ENCODE measurements around the gene ANAPC4. TPM values are rescaled to one million over a fixed set of nuclear protein-coding genes. Genes with fewer than 3 reads are reported as not detected.
A peak's percentile ranks its signal among the peaks of the same experiment; 100 is the strongest.
"Not testable (repeated sequence)": the region's sequence is repeated elsewhere in the genome, so short reads cannot be mapped to it uniquely, and the experiment has no call there.

The ANAPC4 gene
- total RNA-seq, 6 experiments from 2014 or later = 15.0 to 20.6 (median 17.2) TPM

GRCh38 chr4:25367877-25368276 lies 9.2 kb upstream of the ANAPC4 start:
- DNase-seq = no peak
- Mint-ChIP-seq H3K27me3 (ENCODE audit: insufficient read depth) (no peaks in the 10 kb centered on the region), H3K4me3 (no peak overlapping the region), H3K9me3 (no peaks in the 10 kb centered on the region), H3K36me3 (ENCODE audit: low read depth) (no peaks in the 10 kb centered on the region), H3K4me1 (ENCODE audit: low read depth) (no peaks in the 10 kb centered on the region), H3K27ac (no peak overlapping the region)
- TF ChIP-seq, protein P1, sequence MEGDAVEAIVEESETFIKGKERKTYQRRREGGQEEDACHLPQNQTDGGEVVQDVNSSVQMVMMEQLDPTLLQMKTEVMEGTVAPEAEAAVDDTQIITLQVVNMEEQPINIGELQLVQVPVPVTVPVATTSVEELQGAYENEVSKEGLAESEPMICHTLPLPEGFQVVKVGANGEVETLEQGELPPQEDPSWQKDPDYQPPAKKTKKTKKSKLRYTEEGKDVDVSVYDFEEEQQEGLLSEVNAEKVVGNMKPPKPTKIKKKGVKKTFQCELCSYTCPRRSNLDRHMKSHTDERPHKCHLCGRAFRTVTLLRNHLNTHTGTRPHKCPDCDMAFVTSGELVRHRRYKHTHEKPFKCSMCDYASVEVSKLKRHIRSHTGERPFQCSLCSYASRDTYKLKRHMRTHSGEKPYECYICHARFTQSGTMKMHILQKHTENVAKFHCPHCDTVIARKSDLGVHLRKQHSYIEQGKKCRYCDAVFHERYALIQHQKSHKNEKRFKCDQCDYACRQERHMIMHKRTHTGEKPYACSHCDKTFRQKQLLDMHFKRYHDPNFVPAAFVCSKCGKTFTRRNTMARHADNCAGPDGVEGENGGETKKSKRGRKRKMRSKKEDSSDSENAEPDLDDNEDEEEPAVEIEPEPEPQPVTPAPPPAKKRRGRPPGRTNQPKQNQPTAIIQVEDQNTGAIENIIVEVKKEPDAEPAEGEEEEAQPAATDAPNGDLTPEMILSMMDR (IDR thresholded peaks at IDR 0.05) = no peak

DNA sequence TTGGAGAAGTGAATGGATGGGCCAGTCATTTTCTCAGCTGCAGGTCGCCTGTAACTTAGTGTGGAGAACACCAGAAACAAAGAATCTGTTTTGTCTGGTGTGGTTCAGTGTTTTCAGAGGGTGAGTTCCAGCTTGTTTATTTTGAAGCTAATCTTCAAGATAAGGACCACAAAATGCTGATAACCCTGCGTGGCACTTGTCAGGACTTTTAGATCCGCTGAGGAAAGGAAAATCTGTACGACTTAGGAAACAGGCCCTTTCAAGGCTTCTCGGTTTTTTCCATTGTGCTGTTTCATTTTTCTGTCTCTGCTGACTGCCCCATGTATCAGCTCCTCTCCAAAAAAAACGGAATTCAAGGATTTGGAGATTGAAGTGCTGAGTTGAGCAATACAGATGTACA lies 8.7 kb upstream of the ANAPC4 start:
- TF ChIP-seq, protein P1 (IDR thresholded peaks at IDR 0.05) = no peak
- Mint-ChIP-seq H3K4me1 (ENCODE audit: low read depth) (no peaks in the 10 kb centered on the region), H3K27ac (no peak overlapping the region), H3K9me3 (no peaks in the 10 kb centered on the region), H3K4me3 (no peak overlapping the region), H3K27me3 (ENCODE audit: insufficient read depth) (no peaks in the 10 kb centered on the region), H3K36me3 (ENCODE audit: low read depth) (no peaks in the 10 kb centered on the region)
- no peak for DNase-seq

GRCh38 chr4:25370242-25370641 lies 6.8 kb upstream of the ANAPC4 start:
- no peak overlapping the region for H3K4me3 Mint-ChIP-seq
- H3K27me3 Mint-ChIP-seq (ENCODE audit: insufficient read depth) = no peaks in the 10 kb centered on the region
- TF ChIP-seq, protein P1 (IDR thresholded peaks at IDR 0.05) = no peak
- H3K4me1 Mint-ChIP-seq (ENCODE audit: low read depth) = peaks cover under 1% of the 10 kb centered on the region; the same call in 1 of the 2 replicates
- H3K27ac Mint-ChIP-seq = no peak overlapping the region
- H3K36me3 Mint-ChIP-seq (ENCODE audit: low read depth) = no peaks in the 10 kb centered on the region
- no peaks in the 10 kb centered on the region for H3K9me3 Mint-ChIP-seq
- no peak for DNase-seq

DNA sequence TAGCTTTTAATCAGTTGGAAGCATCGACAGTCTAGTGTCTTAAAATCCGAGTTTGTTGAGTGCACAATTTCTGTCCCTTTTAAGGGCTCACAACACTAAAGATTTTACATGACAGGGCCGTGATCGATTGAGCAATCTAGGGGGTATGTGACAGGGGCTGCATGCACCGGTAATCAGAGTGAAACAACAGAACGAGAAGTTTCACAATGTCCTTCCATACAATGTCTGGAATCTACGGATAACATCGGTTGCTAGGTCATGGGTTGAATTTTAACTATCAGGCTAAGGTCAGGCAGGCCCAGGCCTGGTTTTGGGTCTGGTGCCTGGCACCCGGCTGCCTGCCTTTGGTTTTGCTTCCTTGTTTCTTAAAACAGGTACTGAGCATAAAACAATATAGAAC lies 4.5 kb upstream of the ANAPC4 start:
- DNase-seq; H3K9me3 Mint-ChIP-seq; H3K36me3 Mint-ChIP-seq (ENCODE audit: low read depth); H3K27me3 Mint-ChIP-seq (ENCODE audit: insufficient read depth); H3K27ac Mint-ChIP-seq; H3K4me3 Mint-ChIP-seq; H3K4me1 Mint-ChIP-seq (ENCODE audit: low read depth): not testable (repeated sequence)

- TF ChIP-seq, protein P1 (IDR thresholded peaks at IDR 0.05) = no peak
- Mint-ChIP-seq H3K27ac (peak overlapping the region; percentile 71), H3K9me3 (no peaks in the 10 kb centered on the region), H3K36me3 (ENCODE audit: low read depth) (0 out of 2 replicates have a peak, but pooled peaks cover 7% of the 10 kb centered on the region), H3K4me3 (no peak overlapping the region), H3K4me1 (ENCODE audit: low read depth) (peaks cover 7% of the 10 kb centered on the region), H3K27me3 (ENCODE audit: insufficient read depth) (no peaks in the 10 kb centered on the region)
- no peak for DNase-seq
These were observed 741 bp downstream of the ANAPC4 start for GRCh38 chr4:25377572-25378436.

- Mint-ChIP-seq H3K27ac (no peak overlapping the region), H3K9me3 (no peaks in the 10 kb centered on the region), H3K36me3 (ENCODE audit: low read depth) (peaks cover 11% of the 10 kb centered on the region; the same call in 1 of the 2 replicates), H3K4me3 (no peak overlapping the region), H3K27me3 (ENCODE audit: insufficient read depth) (no peaks in the 10 kb centered on the region), H3K4me1 (ENCODE audit: low read depth) (peaks cover 7% of the 10 kb centered on the region)
- no peak for DNase-seq
- TF ChIP-seq, protein P1 (IDR thresholded peaks at IDR 0.05) = no peak
These were observed 1.3 kb downstream of the ANAPC4 start for GRCh38 chr4:25378437-25378743.
